ENCODE measurements around the gene RBM22. TPM values are rescaled to one million over a fixed set of nuclear protein-coding genes. Genes with fewer than 3 reads are reported as not detected.
"Not testable (repeated sequence)": the region's sequence is repeated elsewhere in the genome, so short reads cannot be mapped to it uniquely, and the experiment has no call there.

The RBM22 gene
- total and polyA plus RNA-seq, 2 of the 4 experiments (the other 2 are of a cell fraction): 26.2 to 34.2 TPM

GRCh38 chr5:150742455-150743141 is 41.7 kb upstream of the RBM22 start:
- H3K27ac ChIP-seq (ENCODE audit: insufficient read depth, low read length); H4K20me1 ChIP-seq (ENCODE audit: insufficient read depth, low read length); H3K27me3 ChIP-seq (ENCODE audit: control insufficient read depth, insufficient read depth, low read length); H3K4ac ChIP-seq (ENCODE audit: low read depth, low read length); in situ Hi-C loops (cut with MboI; ENCODE audit: low sequenced_read_pairs); DNase-seq; intact Hi-C loops (cut with micrococcal nuclease); ATAC-seq (ENCODE audit: low read depth); H2BK120ac ChIP-seq (ENCODE audit: low read depth, low read length); H3K14ac ChIP-seq (replicated peaks; ENCODE audit: low read depth, low read length); H3K4me1 ChIP-seq (ENCODE audit: control insufficient read depth, insufficient read depth, low read length); H3K9ac ChIP-seq (ENCODE audit: low read depth, low read length); H3K18ac ChIP-seq (ENCODE audit: low read depth, low read length); CTCF ChIA-PET; H3K4me2 ChIP-seq (ENCODE audit: low read depth, low read length); H2BK20ac ChIP-seq (ENCODE audit: low read depth, low read length); H2BK15ac ChIP-seq (ENCODE audit: low read depth, low read length); POLR2A ChIA-PET (ENCODE audit: unreplicated experiment); H2AFZ ChIP-seq (replicated peaks; ENCODE audit: low read length, poor library complexity); dilution Hi-C loops (cut with HindIII; ENCODE audit: low sequenced_read_pairs, unreplicated experiment); H3K9me3 ChIP-seq (ENCODE audit: control insufficient read depth, insufficient read depth, low read length); H4K8ac ChIP-seq (ENCODE audit: low read depth in 2 of 2, low read length in 2 of 2); H2BK5ac ChIP-seq (ENCODE audit: low read depth, low read length, poor library complexity, severe bottlenecking); H3K56ac ChIP-seq (ENCODE audit: extremely low read depth, insufficient read depth, low read length); H4K5ac ChIP-seq (ENCODE audit: low read depth, low read length); H3K36me3 ChIP-seq (ENCODE audit: control insufficient read depth, insufficient read depth, low read length); H3K4me3 ChIP-seq (ENCODE audit: insufficient read depth, low read depth, low read length); H2AK9ac ChIP-seq (replicated peaks; ENCODE audit: low read depth, low read length, poor library complexity); BruUV-seq (replicated peaks); H2AK5ac ChIP-seq (ENCODE audit: low read depth, low read length); H3K23ac ChIP-seq (ENCODE audit: low read depth, low read length); H3K9me1 ChIP-seq (ENCODE audit: insufficient read depth, low read length); H4K91ac ChIP-seq (ENCODE audit: insufficient read depth, low read depth, low read length): not testable (repeated sequence)
- peaks cover 0 to 12% of the 10 kb centered on the region in 2 experiments; a peak in 2 of 4 replicates for H3K79me1 ChIP-seq (ENCODE audit: low read depth in 1 of 2, low read length in 2 of 2)
- no CpG with 5 or more reads among the region's 18 CpGs for WGBS, 2 experiments (ENCODE audit: extremely low coverage in 2 of 2, insufficient read length in 1 of 2)

All from IMR-90 (cell line).